DND-41 (cell line): ENCODE results near the gene CEP126.
"Not testable (repeated sequence)": the region's sequence is repeated elsewhere in the genome, so short reads cannot be mapped to it uniquely, and the experiment has no call there.

Experiments
- ATAC-seq: fragments of 200-7000 bp; cut with Tn5 transposase; 3 replicates; pipeline ENCODE4 v1.9.1; 2021; ENCODE audit warnings: low read depth; ENCODE audit not compliant: insufficient read depth
- DNase-seq: peaks from one replicate; pipeline ENCODE4 v3.0.0-alpha.2; 2020
- H2AFZ ChIP-seq: 2 replicates; pipeline ENCODE4 v1.6.0; 2012; ENCODE audit warnings: low read depth, low read length
- H3K27ac ChIP-seq: 2 replicates; pipeline ENCODE4 v1.5.1; 2012; ENCODE audit warnings: low read length, inconsistent platforms
- H3K27me3 ChIP-seq: fragments of 200-600 bp; sonication (generic); 2 replicates; pipeline ENCODE4 v1.6.0; 2012; ENCODE audit warnings: low read length, mild to moderate bottlenecking, inconsistent platforms; ENCODE audit not compliant: insufficient read depth, poor library complexity
- H3K36me3 ChIP-seq: 2 replicates; pipeline ENCODE4 v1.5.1; 2012; ENCODE audit warnings: low read length, inconsistent platforms; ENCODE audit not compliant: insufficient read depth
- H3K4me1 ChIP-seq: 2 replicates; pipeline ENCODE4 v1.5.1; 2012; ENCODE audit warnings: mild to moderate bottlenecking, low read length; ENCODE audit not compliant: insufficient read depth
- H3K4me2 ChIP-seq: 2 replicates; pipeline ENCODE4 v1.6.0; 2012; ENCODE audit warnings: mild to moderate bottlenecking, moderate library complexity, low read length, inconsistent platforms; ENCODE audit not compliant: insufficient read depth
- H3K4me3 ChIP-seq, 2 experiments: fragments of 200-600 bp in 1 of 2; shearing (Covaris generic) in 1 of 2; 2 replicates each; pipeline ENCODE4 v1.5.1; 2012 to 2016; ENCODE audit warnings: inconsistent platforms in 2 of 2, low read length in 2 of 2, mild to moderate bottlenecking in 2 of 2, low read depth in 1 of 2, moderate library complexity in 1 of 2
- H3K79me2 ChIP-seq: 2 replicates; pipeline ENCODE4 v1.6.0; 2012; ENCODE audit warnings: low read length, inconsistent platforms; ENCODE audit not compliant: insufficient read depth
- H3K9ac ChIP-seq: 2 replicates; pipeline ENCODE4 v1.6.0; 2012; ENCODE audit warnings: low read depth, mild to moderate bottlenecking, inconsistent platforms, low read length, moderate library complexity
- H3K9me3 ChIP-seq: 2 replicates; pipeline ENCODE4 v1.5.1; 2012; ENCODE audit warnings: low read length, moderate library complexity, mild to moderate bottlenecking, inconsistent platforms; ENCODE audit not compliant: insufficient read depth, severe bottlenecking
- H4K20me1 ChIP-seq: 2 replicates; pipeline ENCODE4 v1.6.0; 2012; ENCODE audit warnings: low read length; ENCODE audit not compliant: insufficient read depth
- EZH2 ChIP-seq: IDR thresholded peaks from 3 replicates; pipeline ENCODE4 v1.6.1; 2012; ENCODE audit warnings: borderline replicate concordance, low read depth, mild to moderate bottlenecking, moderate library complexity, low read length, inconsistent platforms; ENCODE audit not compliant: severe bottlenecking
- TF ChIP-seq, protein P1 (sequence below): IDR thresholded peaks from 2 replicates; pipeline ENCODE4 v1.5.1; 2012; ENCODE audit warnings: borderline replicate concordance, low read length, moderate library complexity, mild to moderate bottlenecking; ENCODE audit not compliant: poor library complexity, severe bottlenecking; ENCODE audit errors: extremely low read depth

The CEP126 gene

GRCh38 chr11:101960231-101960630 lies 45.4 kb downstream of the CEP126 start:
- no peaks in the 10 kb centered on the region for H3K27me3 ChIP-seq
- H3K36me3 ChIP-seq = no peaks in the 10 kb centered on the region
- ATAC-seq = no peak
- no peak overlapping the region for H3K4me3 ChIP-seq
- no peak overlapping the region for H3K27ac ChIP-seq
- no peak for TF ChIP-seq EZH2
- TF ChIP-seq, protein P1, sequence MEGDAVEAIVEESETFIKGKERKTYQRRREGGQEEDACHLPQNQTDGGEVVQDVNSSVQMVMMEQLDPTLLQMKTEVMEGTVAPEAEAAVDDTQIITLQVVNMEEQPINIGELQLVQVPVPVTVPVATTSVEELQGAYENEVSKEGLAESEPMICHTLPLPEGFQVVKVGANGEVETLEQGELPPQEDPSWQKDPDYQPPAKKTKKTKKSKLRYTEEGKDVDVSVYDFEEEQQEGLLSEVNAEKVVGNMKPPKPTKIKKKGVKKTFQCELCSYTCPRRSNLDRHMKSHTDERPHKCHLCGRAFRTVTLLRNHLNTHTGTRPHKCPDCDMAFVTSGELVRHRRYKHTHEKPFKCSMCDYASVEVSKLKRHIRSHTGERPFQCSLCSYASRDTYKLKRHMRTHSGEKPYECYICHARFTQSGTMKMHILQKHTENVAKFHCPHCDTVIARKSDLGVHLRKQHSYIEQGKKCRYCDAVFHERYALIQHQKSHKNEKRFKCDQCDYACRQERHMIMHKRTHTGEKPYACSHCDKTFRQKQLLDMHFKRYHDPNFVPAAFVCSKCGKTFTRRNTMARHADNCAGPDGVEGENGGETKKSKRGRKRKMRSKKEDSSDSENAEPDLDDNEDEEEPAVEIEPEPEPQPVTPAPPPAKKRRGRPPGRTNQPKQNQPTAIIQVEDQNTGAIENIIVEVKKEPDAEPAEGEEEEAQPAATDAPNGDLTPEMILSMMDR = no peak
- H4K20me1 ChIP-seq = no peaks in the 10 kb centered on the region
- H3K9ac ChIP-seq = no peak overlapping the region
- no peak overlapping the region for H2AFZ ChIP-seq
- no peaks in the 10 kb centered on the region for H3K79me2 ChIP-seq
- H3K4me1 ChIP-seq = no peaks in the 10 kb centered on the region
- DNase-seq = no peak
- H3K4me2 ChIP-seq = no peak overlapping the region
- no peaks in the 10 kb centered on the region for H3K9me3 ChIP-seq

DNA sequence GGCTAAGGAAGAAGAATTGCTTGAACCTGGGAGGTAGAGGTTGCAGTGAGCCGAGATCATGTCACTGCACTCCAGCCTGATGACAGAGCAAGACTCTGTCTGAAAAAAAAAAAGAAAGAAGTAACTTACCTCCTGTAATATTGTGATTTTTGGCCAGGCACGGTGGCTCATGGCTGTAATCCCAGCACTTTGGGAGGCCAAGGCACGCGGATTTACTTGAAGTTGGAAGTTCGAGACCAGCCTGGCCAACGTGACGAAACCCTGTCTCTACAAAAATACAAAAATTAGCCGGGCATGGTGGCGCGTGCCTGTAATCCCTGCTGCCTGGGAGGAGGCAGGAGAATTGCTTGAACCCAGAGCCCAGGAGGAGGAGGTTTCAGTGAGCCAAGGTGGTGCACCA lies 49.4 kb downstream of the CEP126 start:
- not testable (repeated sequence) for ATAC-seq, H4K20me1 ChIP-seq, H3K9ac ChIP-seq, H2AFZ ChIP-seq, H3K4me2 ChIP-seq, H3K4me1 ChIP-seq, H3K9me3 ChIP-seq, H3K4me3 ChIP-seq, DNase-seq, H3K36me3 ChIP-seq, H3K27me3 ChIP-seq, H3K79me2 ChIP-seq, H3K27ac ChIP-seq

DNA sequence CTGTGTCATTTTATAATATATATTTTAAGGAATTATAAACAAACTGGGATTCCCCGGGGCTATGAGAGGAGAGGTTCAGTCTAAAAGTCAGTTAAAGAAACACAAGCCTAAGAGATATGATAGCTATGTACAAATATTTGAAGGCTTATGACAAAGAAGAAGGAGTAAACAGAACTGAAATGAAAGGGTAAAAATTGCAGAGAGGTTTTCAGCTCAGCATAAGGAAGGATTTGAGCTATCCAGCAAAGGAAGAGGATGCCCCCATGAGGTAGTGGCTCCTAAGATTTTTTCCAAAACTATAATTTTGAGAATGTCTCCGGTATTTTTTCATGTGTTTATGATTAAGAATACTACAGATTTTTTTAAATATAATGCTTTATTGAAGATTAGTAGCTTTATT lies 59.4 kb downstream of the CEP126 start:
- Histone ChIP-seq H3K79me2 (no peaks in the 10 kb centered on the region), H3K4me3 (no peak overlapping the region), H3K4me1 (no peaks in the 10 kb centered on the region), H3K9me3 (no peaks in the 10 kb centered on the region), H3K27me3 (no peaks in the 10 kb centered on the region), H2AFZ (no peak overlapping the region), H3K4me2 (no peak overlapping the region), H4K20me1 (no peaks in the 10 kb centered on the region), H3K27ac (no peak overlapping the region), H3K9ac (no peak overlapping the region), H3K36me3 (no peaks in the 10 kb centered on the region)
- DNase-seq (no peak), ATAC-seq (no peak)
- TF ChIP-seq, protein P1 = no peak
- no peak for TF ChIP-seq EZH2

- Histone ChIP-seq H3K27me3 (no peaks in the 10 kb centered on the region), H3K9ac (no peak overlapping the region), H3K4me1 (no peaks in the 10 kb centered on the region), H3K36me3 (no peaks in the 10 kb centered on the region), H2AFZ (no peak overlapping the region), H3K9me3 (no peaks in the 10 kb centered on the region), H3K27ac (no peak overlapping the region), H3K4me2 (no peak overlapping the region), H3K79me2 (no peaks in the 10 kb centered on the region), H4K20me1 (no peaks in the 10 kb centered on the region), H3K4me3 (no peak overlapping the region)
- no peak for ATAC-seq
- DNase-seq = no peak
- no peak for TF ChIP-seq EZH2
- TF ChIP-seq, protein P1 = no peak
Observed at GRCh38 chr11:101974771-101975170, 60.0 kb downstream of the CEP126 start.
